Muscle of leg (tissue), 11 donors: ENCODE data around the gene TRAPPC12. TPM values are rescaled to one million over a fixed set of nuclear protein-coding genes. Genes with fewer than 3 reads are reported as not detected.
"Not testable (repeated sequence)": the region's sequence is repeated elsewhere in the genome, so short reads cannot be mapped to it uniquely, and the experiment has no call there.

ENCODE experiments used
- DNase-seq: peaks from one replicate; pipeline ENCODE4 v3.0.0; 2013
- H3K27ac ChIP-seq: one replicate; pipeline ENCODE4 v1.5.1; 2013; ENCODE audit warnings: mild to moderate bottlenecking, low read length, control low read depth
- H3K27me3 ChIP-seq: one replicate; pipeline ENCODE4 v1.6.1; 2013; ENCODE audit warnings: low read length; ENCODE audit not compliant: control insufficient read depth, insufficient read depth
- H3K36me3 ChIP-seq: one replicate; pipeline ENCODE4 v1.6.1; 2013; ENCODE audit warnings: low read length; ENCODE audit not compliant: control insufficient read depth, insufficient read depth
- H3K4me1 ChIP-seq: one replicate; pipeline ENCODE4 v1.6.1; 2013; ENCODE audit warnings: low read length; ENCODE audit not compliant: control insufficient read depth, insufficient read depth
- H3K4me3 ChIP-seq: one replicate; pipeline ENCODE4 v1.5.1; 2013; ENCODE audit warnings: low read length, control low read depth
- H3K9me3 ChIP-seq: replicated peaks from 2 replicates; pipeline ENCODE4 v1.6.1; 2013; ENCODE audit warnings: low read depth, low read length; ENCODE audit not compliant: control insufficient read depth
- WGBS: methylation state at CpG from one replicate; pipeline ENCODE4 v1.1.5; 2013; ENCODE audit warnings: missing lambda C conversion rate; ENCODE audit not compliant: insufficient coverage; 5-methylcytosine and 5-hydroxymethylcytosine counted together
- polyA plus RNA-seq, 8 donors: library from polyadenylated mRNA; unstranded; fragments of 120-200 nt; gene quantifications; one replicate each; pipeline versions ENCODE4 v1.2.1 to v1.2.3, GENCODE V29; 2013; ENCODE audit warnings: inconsistent platforms in 1 of 8, low replicate concordance in 1 of 8; ENCODE audit not compliant: insufficient read length in 8 of 8, insufficient read depth in 1 of 8
- total RNA-seq: library from RNA; stranded (reverse); fragments of 120-200 nt; gene quantifications from one replicate; pipeline ENCODE4 v1.2.4, GENCODE V29; 2013

TRAPPC12 gene
- total and polyA plus RNA-seq, 9 donors: 55.5 to 83.7 (median 66.0) TPM

- WGBS: no CpG with 5 or more reads among the region's 5 CpGs
- H3K9me3 ChIP-seq, H3K27ac ChIP-seq, H3K4me3 ChIP-seq, H3K4me1 ChIP-seq, H3K27me3 ChIP-seq, DNase-seq: not testable (repeated sequence)
- peaks cover 22% of the 10 kb centered on the region for H3K36me3 ChIP-seq
These were observed 135.9 kb downstream of the TRAPPC12 start for GRCh38 chr2:3515438-3515837.

- DNase-seq: no peak
- WGBS: 100% methylated on average over 1 of the region's 3 CpGs
- H3K4me3 ChIP-seq: no peak overlapping the region
- peaks cover 15% of the 10 kb centered on the region for H3K36me3 ChIP-seq
- H3K4me1 ChIP-seq: peaks cover 18% of the 10 kb centered on the region
- no peak overlapping the region for H3K27ac ChIP-seq
- H3K9me3 ChIP-seq: no peaks in the 10 kb centered on the region
- H3K27me3 ChIP-seq: no peaks in the 10 kb centered on the region
These were observed 137.3 kb downstream of the TRAPPC12 start for GRCh38 chr2:3516831-3517230.

GRCh38 chr2:3517948-3518495 lies 138.5 kb downstream of the TRAPPC12 start:
- peak; percentile 23 for DNase-seq
- no peaks in the 10 kb centered on the region for H3K9me3 ChIP-seq
- no peaks in the 10 kb centered on the region for H3K27me3 ChIP-seq
- WGBS: 0% methylated on average over 1 of the region's 3 CpGs
- H3K36me3 ChIP-seq: peaks cover 3% of the 10 kb centered on the region
- H3K4me1 ChIP-seq: peaks cover 18% of the 10 kb centered on the region
- H3K4me3 ChIP-seq: peak overlapping the region; percentile 84
- H3K27ac ChIP-seq: peak overlapping the region; percentile 97

- Histone ChIP-seq H3K9me3 (no peaks in the 10 kb centered on the region), H3K36me3 (no peaks in the 10 kb centered on the region), H3K4me3 (peak overlapping the region; percentile 84), H3K4me1 (peaks cover 18% of the 10 kb centered on the region), H3K27me3 (no peaks in the 10 kb centered on the region), H3K27ac (peak overlapping the region; percentile 97)
- WGBS: under 1% methylated on average over 67 of the region's 67 CpGs
- peak; percentile 99 for DNase-seq
These were observed 139.2 kb downstream of the TRAPPC12 start for GRCh38 chr2:3518496-3519254.

GRCh38 chr2:3519255-3520205 lies 140.0 kb downstream of the TRAPPC12 start, which contains the start of gene ADI1:
ADI1 (minus strand) TSS chr2:3519531; CDS start chr2:3519487, 44 bp downstream.
- WGBS: under 1% methylated on average over 72 of the region's 76 CpGs
- Histone ChIP-seq H3K4me3 (peak within 1 kb of the TSS; percentile 84), H3K27me3 (no peaks in the 10 kb centered on the region), H3K27ac (peak within 1 kb of the TSS; percentile 97), H3K4me1 (peaks cover 18% of the 10 kb centered on the region), H3K9me3 (no peaks in the 10 kb centered on the region), H3K36me3 (no peaks in the 10 kb centered on the region)
- DNase-seq: peak; percentile 91

- H3K27ac ChIP-seq: no peak overlapping the region
- H3K27me3 ChIP-seq: no peaks in the 10 kb centered on the region
- DNase-seq: no peak
- H3K36me3 ChIP-seq: no peaks in the 10 kb centered on the region
- WGBS: 84% methylated on average over 6 of the region's 6 CpGs
- no peak overlapping the region for H3K4me3 ChIP-seq
- H3K9me3 ChIP-seq: no peaks in the 10 kb centered on the region
- H3K4me1 ChIP-seq: peaks cover 26% of the 10 kb centered on the region
These were observed 141.1 kb downstream of the TRAPPC12 start for GRCh38 chr2:3520591-3520990.

GRCh38 chr2:3522961-3523421 lies 143.5 kb downstream of the TRAPPC12 start:
- DNase-seq: no peak
- Histone ChIP-seq H3K27me3 (no peaks in the 10 kb centered on the region), H3K36me3 (no peaks in the 10 kb centered on the region), H3K4me3 (no peak overlapping the region), H3K4me1 (peaks cover 26% of the 10 kb centered on the region), H3K9me3 (no peaks in the 10 kb centered on the region), H3K27ac (no peak overlapping the region)
- WGBS: 82% methylated on average over 8 of the region's 13 CpGs

GRCh38 chr2:3523551-3524041 lies 144.1 kb downstream of the TRAPPC12 start:
- Histone ChIP-seq H3K27ac (no peak overlapping the region), H3K4me1 (peaks cover 22% of the 10 kb centered on the region)
- WGBS: 80% methylated on average over 2 of the region's 4 CpGs

GRCh38 chr2:3526871-3527270 lies 147.4 kb downstream of the TRAPPC12 start:
- 82% methylated on average over 15 of the region's 22 CpGs for WGBS

More at GRCh38 chr2:3523551-3524041, 144.1 kb downstream of the TRAPPC12 start:
- H3K9me3 ChIP-seq: no peaks in the 10 kb centered on the region
- no peak for DNase-seq
- no peak overlapping the region for H3K4me3 ChIP-seq
- no peaks in the 10 kb centered on the region for H3K27me3 ChIP-seq
- H3K36me3 ChIP-seq: no peaks in the 10 kb centered on the region

More at GRCh38 chr2:3526871-3527270, 147.4 kb downstream of the TRAPPC12 start:
- Histone ChIP-seq H3K4me1 (peaks cover 8% of the 10 kb centered on the region), H3K27ac (no peak overlapping the region), H3K27me3 (no peaks in the 10 kb centered on the region), H3K36me3 (no peaks in the 10 kb centered on the region), H3K9me3 (no peaks in the 10 kb centered on the region), H3K4me3 (no peak overlapping the region)
- DNase-seq: no peak
